Erythroblast (primary cell): ENCODE results near the gene IL22RA2.

Experiments used
- GATA1 ChIP-seq: IDR thresholded peaks from 2 replicates; pipeline ENCODE4 v1.6.1; 2011; ENCODE audit warnings: low read depth, mild to moderate bottlenecking, control low read depth, low read length, moderate library complexity
- POLR2A ChIP-seq: IDR thresholded peaks from 2 replicates; pipeline ENCODE4 v1.6.1; 2011; ENCODE audit warnings: mild to moderate bottlenecking, low read length

DNA sequence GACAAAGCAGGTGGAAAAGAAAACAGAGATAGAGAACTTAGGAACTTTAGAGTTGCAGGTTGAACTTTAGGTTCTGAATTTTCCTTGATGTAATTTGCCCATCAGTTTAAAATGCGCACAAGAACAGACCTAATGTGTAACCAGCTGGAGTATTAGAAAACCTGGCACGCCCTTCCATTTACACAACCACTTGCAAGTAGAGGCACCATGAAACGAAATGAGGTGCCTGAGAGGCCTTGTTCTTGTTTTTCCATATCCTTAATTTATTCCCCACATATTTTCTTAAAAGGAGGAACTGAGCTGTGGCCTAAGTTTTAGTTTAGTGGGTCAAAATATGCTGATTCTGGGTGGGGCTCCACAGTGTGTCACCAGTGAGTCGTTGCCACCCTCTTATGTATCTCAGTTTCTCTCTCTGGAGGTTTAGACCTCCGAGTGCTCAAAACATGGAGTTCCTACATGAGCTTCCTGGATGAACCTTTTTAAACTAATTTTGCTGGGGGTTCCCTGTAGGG is 17.2 kb upstream of the IL22RA2 start:
- TF ChIP-seq POLR2A, result no peak
- no peak for TF ChIP-seq GATA1
